Measurements from ENCODE around the gene VTI1B. TPM values are rescaled to one million over a fixed set of nuclear protein-coding genes. Genes with fewer than 3 reads are reported as not detected.

The VTI1B gene
- total and polyA plus RNA-seq, 10 of the 15 experiments (the other 5 are each of a cell fraction or from before 2014, with no cell fraction given): 15.0 to 117 (median 50.5) TPM

- H4K20me1 ChIP-seq (ENCODE audit: control insufficient read depth, insufficient read depth): no peaks in the 10 kb centered on the region
- ATAC-seq (no peak), DNase-seq (ENCODE audit: low read depth, low spot score) (no peak), FAIRE-seq (no peak)
- no peaks in the 10 kb centered on the region for H3K9me3 ChIP-seq (replicated peaks; ENCODE audit: control insufficient read depth, insufficient read depth, low read length)
- no peaks in the 10 kb centered on the region for H3K27me3 ChIP-seq (replicated peaks in 1 of 2; ENCODE audit: control insufficient read depth in 2 of 2, insufficient read depth in 2 of 2, low read length in 1 of 2)
- H3K9ac ChIP-seq (ENCODE audit: control insufficient read depth, insufficient read depth, low read length): no peak overlapping the region
- H3K4me2 ChIP-seq (ENCODE audit: control insufficient read depth, insufficient read depth): no peak overlapping the region
- ChIA-PET RAD21 (ENCODE audit: unreplicated experiment) (interaction anchor here (0.9 to 1.6 kb wide), 3 partner anchors 10 to 97 kb away, joined by 3 to 6 read pairs (median 4); partner anchors contain the start of gene PIGH), SMC1A (ENCODE audit: uncharacterized antibody, unreplicated experiment) (interaction anchor here (0.7 to 1.3 kb wide), 4 partner anchors 11 to 58 kb away, joined by 3 to 4 read pairs (median 4); no protein-coding TSS in a partner anchor), CTCF (interaction anchor here (1.2 to 5.1 kb wide), 4 partner anchors 9 to 94 kb away, joined by 5 to 30 read pairs (median 8); partner anchors contain the start of gene PIGH), POLR2A (no interaction called here)
- 64% methylated on average over 10 of the region's 10 CpGs for WGBS (ENCODE audit: insufficient coverage, insufficient replicate concordance, low lambda C conversion rate, missing lambda C conversion rate)
- intact Hi-C loops (cut with micrococcal nuclease; ENCODE audit: unreplicated experiment): no loop called here
- no peak overlapping the region for H3K4me3 ChIP-seq
- no peaks in the 10 kb centered on the region for H3K36me3 ChIP-seq (ENCODE audit: control insufficient read depth in 2 of 2, insufficient read depth in 2 of 2, low read length in 1 of 2)
- H3K27ac ChIP-seq (ENCODE audit: control insufficient read depth, insufficient read depth): no peak overlapping the region
- BruUV-seq (replicated peaks): no TSS peak
- H2AFZ ChIP-seq (ENCODE audit: control insufficient read depth, low read depth, low read length): no peak overlapping the region
- no peaks in the 10 kb centered on the region for H3K4me1 ChIP-seq (ENCODE audit: control insufficient read depth, insufficient read depth, low read length)
- H3K79me2 ChIP-seq (ENCODE audit: control insufficient read depth, insufficient read depth, low read length): no peaks in the 10 kb centered on the region
- in situ Hi-C loops (cut with MboI): no loop called here
- TF ChIP-seq TCF7 (IDR thresholded peaks at IDR 0.05; ENCODE audit: borderline replicate concordance) (no peak), FOXM1 (IDR thresholded peaks at IDR 0.05; ENCODE audit: low read depth, low read length) (no peak), MTA2 (IDR thresholded peaks at IDR 0.05; ENCODE audit: low read depth) (no peak), LARP7 (IDR thresholded peaks at IDR 0.05) (no peak), CUX1 (IDR thresholded peaks at IDR 0.05; ENCODE audit: insufficient replicate concordance, low read depth, low read length) (no peak), NR2C1 (IDR thresholded peaks at IDR 0.05) (no peak), CREB1 (IDR thresholded peaks at IDR 0.05; ENCODE audit: low read depth) (no peak), KDM1A (IDR thresholded peaks at IDR 0.05; ENCODE audit: borderline replicate concordance) (no peak), NR2C2 (IDR thresholded peaks at IDR 0.05; ENCODE audit: borderline replicate concordance, control insufficient read depth, insufficient read length, low read depth) (no peak), KAT2A (conservative IDR thresholded peaks at IDR 0.05; ENCODE audit: control insufficient read depth, low read depth, low read length) (no peak), BCL3 (IDR thresholded peaks at IDR 0.05; ENCODE audit: borderline replicate concordance, insufficient read depth, low read depth, low read length, poor library complexity, severe bottlenecking) (no peak), CEBPB (IDR thresholded peaks at IDR 0.05; ENCODE audit: borderline replicate concordance in 1 of 2, low read depth in 2 of 2, low read length in 2 of 2) (no peak), EP300 (IDR thresholded peaks at IDR 0.05; ENCODE audit: borderline replicate concordance in 1 of 2, control insufficient read depth in 1 of 2, low read depth in 2 of 2, low read length in 2 of 2) (no peak), HCFC1 (IDR thresholded peaks at IDR 0.05; ENCODE audit: low read length) (no peak), POU2F2 (IDR thresholded peaks at IDR 0.05; ENCODE audit: borderline replicate concordance, low read depth, low read length) (no peak), MYB (IDR thresholded peaks at IDR 0.05; ENCODE audit: borderline replicate concordance, low read depth, low read length) (no peak), SPI1 (IDR thresholded peaks at IDR 0.05; ENCODE audit: borderline replicate concordance, insufficient read depth, low read depth, low read length) (no peak)
Observed at GRCh38 chr14:67609642-67610310, 64.7 kb downstream of the VTI1B start.

All from GM12878 (cell line).